CD14-positive monocyte (primary cell): ENCODE results near the gene CYTH1. TPM values are rescaled to one million over a fixed set of nuclear protein-coding genes. Genes with fewer than 3 reads are reported as not detected.

Source experiments
- DNase-seq, 3 donors: peaks; one replicate each; pipeline ENCODE4 v3.0.0-alpha.2; 2011 to 2022
- H2AFZ ChIP-seq: 2 replicates; pipeline ENCODE4 v1.6.0; 2012; ENCODE audit warnings: mild to moderate bottlenecking, low read depth, low read length, inconsistent platforms; ENCODE audit not compliant: insufficient read depth, poor library complexity, severe bottlenecking
- H3K27ac ChIP-seq, 2 donors: 1 replicate in 1 of 2; 2 replicates in 1 of 2; pipeline ENCODE4 v1.5.1; 2012 to 2013; ENCODE audit warnings: low read length in 2 of 2, control low read depth in 1 of 2, inconsistent platforms in 1 of 2, low read depth in 1 of 2, mild to moderate bottlenecking in 1 of 2
- H3K27me3 ChIP-seq, 2 donors: one replicate each; pipeline versions ENCODE4 v1.6.0 to v1.6.1; 2011 to 2013; ENCODE audit warnings: low read length in 2 of 2; ENCODE audit not compliant: control insufficient read depth in 2 of 2, insufficient read depth in 2 of 2
- H3K36me3 ChIP-seq, 2 donors: replicated peaks in 1 of 2; 1 replicate in 1 of 2; 2 replicates in 1 of 2; pipeline versions ENCODE4 v1.5.1 to v1.6.1; 2012 to 2013; ENCODE audit warnings: low read length in 2 of 2, control low read depth in 1 of 2, inconsistent platforms in 1 of 2, mild to moderate bottlenecking in 1 of 2; ENCODE audit not compliant: insufficient read depth in 2 of 2, control insufficient read depth in 1 of 2
- H3K4me1 ChIP-seq, 2 donors: 1 replicate in 1 of 2; 2 replicates in 1 of 2; pipeline versions ENCODE4 v1.5.1 to v1.6.1; 2012 to 2013; ENCODE audit warnings: low read length in 2 of 2, control low read depth in 1 of 2, inconsistent platforms in 1 of 2, mild to moderate bottlenecking in 1 of 2, moderate library complexity in 1 of 2; ENCODE audit not compliant: insufficient read depth in 2 of 2, control insufficient read depth in 1 of 2
- H3K4me2 ChIP-seq: replicated peaks from 2 replicates; pipeline ENCODE3; 2012; ENCODE audit warnings: low read length, moderate library complexity, mild to moderate bottlenecking; ENCODE audit not compliant: poor library complexity, severe bottlenecking; ENCODE audit errors: extremely low read depth
- H3K4me3 ChIP-seq, 3 experiments: fragments of 200-600 bp in 1 of 3; sonication (generic) in 1 of 3; replicated peaks in 1 of 3; 1 replicate in 2 of 3; 2 replicates in 1 of 3; pipeline ENCODE4 v1.5.1; 2011 to 2013; ENCODE audit warnings: low read length in 3 of 3, mild to moderate bottlenecking in 3 of 3, control low read depth in 2 of 3, low read depth in 2 of 3, inconsistent platforms in 1 of 3, moderate library complexity in 1 of 3
- H3K79me2 ChIP-seq: 2 replicates; pipeline ENCODE4 v1.6.0; 2012; ENCODE audit warnings: mild to moderate bottlenecking, control low read depth, inconsistent platforms, low read length, moderate library complexity; ENCODE audit not compliant: insufficient read depth
- H3K9ac ChIP-seq: 2 replicates; pipeline ENCODE4 v1.6.0; 2017; ENCODE audit warnings: low read length, mild to moderate bottlenecking; ENCODE audit not compliant: insufficient read depth, poor library complexity, severe bottlenecking
- H3K9me3 ChIP-seq, 2 donors: replicated peaks in 1 of 2; 1 replicate in 1 of 2; 2 replicates in 1 of 2; pipeline versions ENCODE4 v1.5.1 to v1.6.1; 2012 to 2013; ENCODE audit warnings: low read length in 2 of 2, control low read depth in 1 of 2; ENCODE audit not compliant: control insufficient read depth in 1 of 2, insufficient read depth in 1 of 2
- H4K20me1 ChIP-seq: 2 replicates; pipeline ENCODE4 v1.6.0; 2012; ENCODE audit warnings: mild to moderate bottlenecking, low read length, control low read depth, moderate library complexity; ENCODE audit not compliant: insufficient read depth
- H3K27ac Mint-ChIP-seq, 7 donors: one replicate each; pipeline ENCODE4 v1.8.0; 2020; ENCODE audit warnings: mild to moderate bottlenecking in 7 of 7, mixed read lengths in 7 of 7, moderate library complexity in 6 of 7, inconsistent platforms in 2 of 7
- H3K27me3 Mint-ChIP-seq, 3 donors: one replicate each; pipeline ENCODE4 v1.8.0; 2021 to 2022; ENCODE audit warnings: low read depth in 3 of 3, mild to moderate bottlenecking in 3 of 3, mixed read lengths in 3 of 3, moderate library complexity in 3 of 3, inconsistent platforms in 1 of 3
- H3K36me3 Mint-ChIP-seq, 2 donors: one replicate each; pipeline ENCODE4 v1.8.0; 2020; ENCODE audit warnings: mixed read lengths in 2 of 2, inconsistent platforms in 1 of 2, mild to moderate bottlenecking in 1 of 2
- H3K4me1 Mint-ChIP-seq: one replicate; pipeline ENCODE4 v1.8.0; 2020; ENCODE audit warnings: mild to moderate bottlenecking, mixed read lengths
- H3K4me3 Mint-ChIP-seq, 2 donors: one replicate each; pipeline ENCODE4 v1.8.0; 2020; ENCODE audit warnings: mild to moderate bottlenecking in 2 of 2, mixed read lengths in 2 of 2, moderate library complexity in 1 of 2
- H3K9me3 Mint-ChIP-seq, 7 donors: one replicate each; pipeline ENCODE4 v1.8.0; 2020 to 2022; ENCODE audit warnings: mixed read lengths in 7 of 7, mild to moderate bottlenecking in 6 of 7, moderate library complexity in 6 of 7, inconsistent platforms in 2 of 7
- CTCF ChIP-seq: fragments of 200-600 bp; IDR thresholded peaks from one replicate; pipeline ENCODE4 v1.8.0; 2022; ENCODE audit warnings: antibody characterized with exemption, mild to moderate bottlenecking
- WGBS: methylation state at CpG from one replicate; pipeline ENCODE4 v1.1.5; 2013; ENCODE audit warnings: missing lambda C conversion rate; ENCODE audit not compliant: insufficient coverage; 5-methylcytosine and 5-hydroxymethylcytosine counted together
- intact Hi-C, 2 donors: fragments of 100-400 bp; cut with micrococcal nuclease; formaldehyde crosslinking; loops; one replicate each; pipeline versions ENCODE4 v1.15.0 to v1.15.1; 2023
- polyA plus RNA-seq, 3 donors: library from polyadenylated mRNA; depleted of rRNA in 1 of 3; unstranded in 2 of 3; stranded (reverse) in 1 of 3; fragments of 300-500 nt in 2 of 3; fragments of >200 nt in 1 of 3; fragmentation: Illumina TruSeq in 2 of 3; gene quantifications; 1 replicate in 2 of 3; 2 replicates in 1 of 3; pipeline ENCODE4 v1.2.3, GENCODE V29; 2012 to 2021

Gene CYTH1
- polyA plus RNA-seq, 3 donors, result 68.6 to 211 (median 80.9) TPM

- Mint-ChIP-seq H3K9me3 (peaks cover 13 to 35% (median 22%) of the 10 kb centered on the region in 7 donors), H3K4me1 (peaks cover 33% of the 10 kb centered on the region), H3K36me3 (peaks cover 12 to 15% of the 10 kb centered on the region in 2 donors), H3K27ac (peak overlapping the region; percentile 97 to 100 (median 99)), H3K27me3 (peaks cover 0 to 3% (median 0%) of the 10 kb centered on the region in 3 donors), H3K4me3 (no peak overlapping the region)
- H3K79me2 ChIP-seq, result no peaks in the 10 kb centered on the region
- H3K4me3 ChIP-seq, result no peak overlapping the region
- no peaks in the 10 kb centered on the region for H3K36me3 ChIP-seq
- no peak overlapping the region for H2AFZ ChIP-seq
- H3K9me3 ChIP-seq, result peaks cover 17 to 19% of the 10 kb centered on the region in 2 donors
- no peak for TF ChIP-seq CTCF
- 96% methylated on average over 3 of the region's 8 CpGs for WGBS
- H3K27ac ChIP-seq, result peak overlapping the region; percentile 91 to 96
- peak in 2 of 3 donors; percentile 27 to 71 for DNase-seq
- H3K4me2 ChIP-seq, result no peak overlapping the region
- no peaks in the 10 kb centered on the region for H4K20me1 ChIP-seq
- H3K27me3 ChIP-seq, result no peaks in the 10 kb centered on the region
- peaks cover 22 to 31% of the 10 kb centered on the region in 2 donors for H3K4me1 ChIP-seq
- no peak overlapping the region for H3K9ac ChIP-seq
- intact Hi-C loops, result no loop called here
Observed at GRCh38 chr17:78647032-78647431, 135.0 kb downstream of the CYTH1 start.

GRCh38 chr17:78645421-78646295 lies 136.4 kb downstream of the CYTH1 start:
- Mint-ChIP-seq H3K4me1 (peaks cover 33% of the 10 kb centered on the region), H3K36me3 (peaks cover 12 to 15% of the 10 kb centered on the region in 2 donors), H3K27me3 (peaks cover 0 to 1% (median 0%) of the 10 kb centered on the region in 3 donors), H3K27ac (peak overlapping the region; percentile 97 to 100 (median 99)), H3K9me3 (peaks cover 13 to 35% (median 22%) of the 10 kb centered on the region in 7 donors), H3K4me3 (peak overlapping the region; percentile 59 to 72)
- peak overlapping the region; percentile 46 for H3K4me2 ChIP-seq
- H3K4me1 ChIP-seq, result peaks cover 22 to 31% of the 10 kb centered on the region in 2 donors
- no peaks in the 10 kb centered on the region for H3K79me2 ChIP-seq
- intact Hi-C loops, result no loop called here
- peak overlapping the region; percentile 91 to 96 for H3K27ac ChIP-seq
- H4K20me1 ChIP-seq, result no peaks in the 10 kb centered on the region
- H3K9ac ChIP-seq, result peak overlapping the region; percentile 54
- H3K36me3 ChIP-seq, result no peaks in the 10 kb centered on the region
- H3K27me3 ChIP-seq, result no peaks in the 10 kb centered on the region
- WGBS, result 37% methylated on average over 18 of the region's 30 CpGs
- peaks cover 17 to 19% of the 10 kb centered on the region in 2 donors for H3K9me3 ChIP-seq
- TF ChIP-seq CTCF, result no peak
- H2AFZ ChIP-seq, result no peak overlapping the region
- DNase-seq, result peak; percentile 98 to 100 (median 98)
- H3K4me3 ChIP-seq, result peak overlapping the region in 1 of 3 experiments; percentile 32
